C4-2B (cell line): ENCODE measurements around the gene TNFAIP8L3.

ENCODE experiments used
- H3K27ac ChIP-seq: fragments of 450-650 bp; 2 replicates; pipeline ENCODE4 v1.5.1; 2017
- ZFX ChIP-seq: fragments of 450-650 bp; IDR thresholded peaks from 2 replicates; pipeline ENCODE4 v1.6.1; 2017
- TF ChIP-seq, protein P1 (sequence below): fragments of 450-650 bp; conservative IDR thresholded peaks from 2 replicates; pipeline ENCODE4 v1.5.1; 2017; ENCODE audit warnings: mild to moderate bottlenecking

The TNFAIP8L3 gene

GRCh38 chr15:51093839-51094605, 684 bp downstream of the TNFAIP8L3 start:
- no peak for TF ChIP-seq ZFX
- TF ChIP-seq, protein P1, sequence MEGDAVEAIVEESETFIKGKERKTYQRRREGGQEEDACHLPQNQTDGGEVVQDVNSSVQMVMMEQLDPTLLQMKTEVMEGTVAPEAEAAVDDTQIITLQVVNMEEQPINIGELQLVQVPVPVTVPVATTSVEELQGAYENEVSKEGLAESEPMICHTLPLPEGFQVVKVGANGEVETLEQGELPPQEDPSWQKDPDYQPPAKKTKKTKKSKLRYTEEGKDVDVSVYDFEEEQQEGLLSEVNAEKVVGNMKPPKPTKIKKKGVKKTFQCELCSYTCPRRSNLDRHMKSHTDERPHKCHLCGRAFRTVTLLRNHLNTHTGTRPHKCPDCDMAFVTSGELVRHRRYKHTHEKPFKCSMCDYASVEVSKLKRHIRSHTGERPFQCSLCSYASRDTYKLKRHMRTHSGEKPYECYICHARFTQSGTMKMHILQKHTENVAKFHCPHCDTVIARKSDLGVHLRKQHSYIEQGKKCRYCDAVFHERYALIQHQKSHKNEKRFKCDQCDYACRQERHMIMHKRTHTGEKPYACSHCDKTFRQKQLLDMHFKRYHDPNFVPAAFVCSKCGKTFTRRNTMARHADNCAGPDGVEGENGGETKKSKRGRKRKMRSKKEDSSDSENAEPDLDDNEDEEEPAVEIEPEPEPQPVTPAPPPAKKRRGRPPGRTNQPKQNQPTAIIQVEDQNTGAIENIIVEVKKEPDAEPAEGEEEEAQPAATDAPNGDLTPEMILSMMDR: no peak
- no peak overlapping the region for H3K27ac ChIP-seq

DNA sequence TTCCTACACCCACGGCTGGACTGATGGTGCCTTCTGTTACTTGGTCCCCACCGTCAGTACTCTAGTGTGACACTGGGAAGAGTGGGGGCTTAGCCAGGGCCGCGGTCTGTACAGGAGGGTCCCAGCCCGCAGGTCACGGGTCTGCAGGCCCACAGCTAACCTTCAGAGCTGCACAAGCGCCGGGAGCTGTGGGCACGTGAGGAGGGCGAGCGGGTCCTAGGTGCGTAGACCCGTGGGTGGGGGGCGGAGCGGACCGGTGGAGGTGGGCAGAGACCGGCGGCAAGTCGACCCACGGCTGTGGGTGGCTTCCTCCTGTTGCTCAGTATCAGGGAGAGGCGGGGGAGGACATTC, 1.2 kb downstream of the TNFAIP8L3 start:
- H3K27ac ChIP-seq: no peak overlapping the region
- TF ChIP-seq ZFX: no peak
- TF ChIP-seq, protein P1: no peak

- TF ChIP-seq ZFX: no peak
- TF ChIP-seq, protein P1: no peak
- no peak overlapping the region for H3K27ac ChIP-seq
These were observed 2.1 kb downstream of the TNFAIP8L3 start for GRCh38 chr15:51092480-51093040.

DNA sequence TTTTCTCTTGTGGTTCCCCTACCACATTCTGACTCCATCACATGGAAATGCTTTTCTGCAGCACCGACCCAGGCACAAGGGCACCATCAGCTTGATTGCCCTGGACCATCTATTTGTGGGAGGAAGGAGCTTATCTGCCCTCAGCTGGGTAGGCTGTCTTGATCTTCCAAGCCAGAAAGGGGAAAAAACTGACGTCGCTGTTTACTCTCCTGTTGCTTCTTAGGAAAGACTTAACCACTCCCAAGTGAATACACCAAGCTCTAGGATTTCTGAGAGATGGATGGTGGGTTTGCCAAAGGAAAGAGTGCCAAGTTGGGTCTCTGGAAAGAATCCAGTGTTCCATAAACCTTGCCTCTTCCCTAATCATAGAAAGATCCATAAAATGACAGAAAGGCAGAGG, 4.0 kb downstream of the TNFAIP8L3 start:
- H3K27ac ChIP-seq: no peak overlapping the region
- TF ChIP-seq, protein P1: no peak
- no peak for TF ChIP-seq ZFX

DNA sequence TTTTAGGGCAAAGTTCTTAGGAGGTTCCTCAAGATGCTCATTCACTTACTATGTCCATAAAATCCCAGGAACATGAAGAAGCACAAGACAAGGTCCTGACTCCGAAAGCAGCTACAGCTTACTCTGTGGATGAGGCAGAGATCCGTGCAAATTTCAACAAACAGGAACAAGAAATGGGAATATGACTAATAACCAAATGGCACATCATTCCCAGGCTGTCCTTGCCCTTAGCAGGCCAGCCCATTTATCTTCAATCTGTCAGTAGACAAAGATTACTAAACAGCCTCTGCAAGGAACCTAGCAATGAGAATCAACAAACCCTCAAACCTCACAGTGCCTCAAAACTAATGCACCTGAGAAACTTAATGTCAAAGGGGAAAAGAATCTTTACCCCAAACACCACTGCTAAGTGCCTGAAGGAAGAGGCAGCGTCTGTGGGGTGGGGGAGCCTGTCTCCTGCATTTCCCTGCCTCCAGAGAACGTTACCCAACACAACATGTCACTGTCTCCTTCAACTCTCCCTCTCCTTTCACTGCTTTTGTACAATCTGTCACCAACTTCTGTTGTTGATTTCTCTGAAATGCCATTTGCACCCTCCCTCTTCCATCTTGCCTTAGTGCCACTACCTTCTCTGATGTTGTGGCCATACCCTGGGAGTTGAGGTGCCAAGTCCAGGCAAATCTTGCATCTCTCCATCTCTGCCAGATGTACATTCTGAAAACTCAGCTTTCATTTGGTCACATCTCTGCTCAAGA, 4.8 kb downstream of the TNFAIP8L3 start:
- no peak overlapping the region for H3K27ac ChIP-seq
- TF ChIP-seq ZFX: no peak
- TF ChIP-seq, protein P1: no peak

DNA sequence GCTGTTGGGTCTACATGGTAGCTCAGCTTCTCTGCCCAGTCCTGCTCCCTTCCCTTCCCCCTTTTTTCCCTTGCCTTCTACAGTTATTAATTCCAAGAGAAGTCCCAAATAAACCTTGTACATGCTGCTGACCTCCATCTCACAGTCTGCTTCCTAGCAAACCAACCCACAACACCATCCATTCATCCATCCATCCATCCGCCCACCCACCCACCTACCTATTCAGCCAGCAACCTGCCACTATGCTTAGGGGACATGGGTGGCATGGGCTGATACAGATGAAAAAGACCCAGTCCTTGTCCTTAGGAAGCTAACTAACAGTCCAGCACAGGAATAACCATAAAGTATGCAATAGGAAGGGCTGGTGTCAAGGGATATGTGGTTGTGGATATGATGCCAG, 5.7 kb downstream of the TNFAIP8L3 start:
- no peak for TF ChIP-seq ZFX
- TF ChIP-seq, protein P1: no peak
- no peak overlapping the region for H3K27ac ChIP-seq

DNA sequence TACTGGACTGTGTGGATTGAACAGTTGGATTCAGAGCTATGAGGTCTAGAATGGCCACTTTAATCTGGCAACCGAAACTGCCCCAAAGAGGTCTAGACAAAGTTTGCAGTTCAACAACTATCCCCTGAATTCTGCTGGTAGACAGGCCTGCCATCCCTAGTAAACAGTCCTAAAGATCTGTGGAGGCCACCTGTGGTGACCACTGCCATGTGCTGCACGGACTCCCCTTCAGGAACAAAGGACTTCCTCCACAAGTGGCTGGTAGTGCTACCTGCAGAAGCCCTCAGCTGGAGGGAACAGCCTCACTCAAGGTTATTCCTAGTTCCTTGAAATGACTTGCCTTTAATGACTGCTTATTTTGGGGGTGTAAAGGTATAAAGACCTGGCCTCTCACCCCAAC, 6.1 kb downstream of the TNFAIP8L3 start:
- TF ChIP-seq, protein P1: no peak
- no peak for TF ChIP-seq ZFX
- H3K27ac ChIP-seq: no peak overlapping the region
